Limb (tissue), 2 donors: Measurements from ENCODE around the gene ASIC4.

Experiments used
- DNase-seq, 2 donors: peaks; one replicate each; pipeline ENCODE4 v3.0.0-alpha.2; 2016; ENCODE audit errors: extremely low spot score in 2 of 2

Gene ASIC4

DNA sequence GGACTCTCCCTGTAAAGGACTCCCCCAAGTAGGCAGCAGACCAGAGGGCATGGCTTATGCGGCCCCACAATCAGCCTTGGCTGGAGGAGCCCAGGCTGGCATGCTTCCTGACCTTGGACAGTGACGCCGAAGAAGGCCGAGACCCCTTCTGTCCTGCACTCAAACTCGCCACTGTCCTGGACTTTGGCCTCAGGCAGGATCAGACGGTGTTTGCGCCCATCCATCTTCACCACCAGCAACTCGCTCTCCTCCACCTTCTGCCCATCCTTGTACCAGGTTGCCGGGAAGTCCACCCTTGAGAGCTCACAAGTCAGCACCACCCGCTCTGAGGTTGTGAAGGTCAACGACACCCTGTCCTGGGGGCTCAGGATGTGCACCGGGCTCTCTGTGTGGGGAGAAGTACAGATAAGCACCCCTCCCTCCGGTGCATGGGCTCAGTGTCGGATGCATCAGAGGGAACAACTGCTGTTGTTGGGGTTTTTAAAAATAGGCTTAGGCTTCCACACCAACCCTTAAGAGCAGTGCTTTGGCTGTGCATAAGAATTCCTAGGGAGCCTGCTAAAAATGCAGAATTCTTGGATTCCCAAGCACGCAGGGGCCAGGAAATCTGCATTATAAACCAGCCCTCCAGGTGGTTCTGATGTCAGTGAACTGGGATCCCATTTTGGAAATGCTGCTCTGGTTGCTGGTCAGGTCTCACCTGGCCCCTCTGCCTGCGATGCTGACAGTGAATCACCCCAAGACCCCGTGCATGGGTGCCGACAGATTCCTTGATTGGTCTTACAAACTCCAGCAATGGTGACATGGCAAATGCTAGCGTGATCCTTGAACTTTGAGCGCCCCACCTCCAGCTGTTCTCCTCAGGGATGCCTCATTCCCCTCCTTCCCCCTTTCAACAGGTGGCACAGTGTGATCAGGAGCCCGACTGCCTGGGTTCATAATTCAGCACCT lies 51.1 kb downstream of the ASIC4 start:
- DNase-seq, result peak in 1 of 2 donors; percentile 23

DNA sequence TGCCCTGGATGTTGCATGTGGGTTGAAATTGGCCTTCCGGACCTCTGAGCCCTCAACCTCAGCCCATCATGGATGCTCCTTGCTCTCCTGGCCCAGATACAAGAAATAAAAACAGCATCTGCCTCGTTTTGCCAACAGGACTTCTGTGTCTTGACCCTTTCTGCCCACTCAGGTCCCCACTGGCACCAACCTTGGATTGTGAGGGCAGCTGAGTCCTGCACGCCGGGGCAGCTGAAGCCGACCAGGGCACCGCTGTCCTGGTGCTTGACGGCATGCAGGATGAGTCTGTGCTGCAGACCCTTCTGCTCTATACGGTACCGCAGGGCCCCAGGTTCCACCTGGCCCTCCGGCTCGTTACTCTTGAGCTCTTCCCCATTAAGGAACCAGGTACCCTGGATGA lies 52.4 kb downstream of the ASIC4 start:
- DNase-seq, result no peak

GRCh38 chr2:219567131-219567530 lies 52.8 kb downstream of the ASIC4 start:
- DNase-seq, result no peak

- no peak for DNase-seq
Observed at GRCh38 chr2:219567791-219568361, 53.6 kb downstream of the ASIC4 start.

- DNase-seq, result no peak
Observed at GRCh38 chr2:219569041-219569440, 54.8 kb downstream of the ASIC4 start.

DNA sequence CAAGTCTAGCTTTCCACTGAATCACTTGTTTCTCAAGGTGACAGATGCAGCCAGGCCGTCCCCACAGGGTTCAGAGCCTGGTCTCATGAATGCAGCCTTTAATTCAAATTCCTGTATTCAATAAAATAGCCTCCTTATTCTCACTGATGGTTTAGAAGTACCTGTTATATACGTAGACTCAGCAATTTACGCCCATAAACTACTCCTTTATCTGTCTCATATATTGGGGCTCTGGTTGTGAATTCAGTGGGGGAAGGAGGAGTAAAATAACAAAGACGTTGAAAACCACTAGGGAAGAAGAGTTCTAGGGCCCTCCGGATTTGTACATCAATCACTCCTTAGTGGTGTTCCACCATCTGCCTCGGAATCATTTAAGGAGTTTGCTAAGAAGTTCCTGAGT lies 55.4 kb downstream of the ASIC4 start:
- DNase-seq, result no peak

- peak in 1 of 2 donors; percentile 69 for DNase-seq
Observed at GRCh38 chr2:219570194-219570923, 56.1 kb downstream of the ASIC4 start.

DNA sequence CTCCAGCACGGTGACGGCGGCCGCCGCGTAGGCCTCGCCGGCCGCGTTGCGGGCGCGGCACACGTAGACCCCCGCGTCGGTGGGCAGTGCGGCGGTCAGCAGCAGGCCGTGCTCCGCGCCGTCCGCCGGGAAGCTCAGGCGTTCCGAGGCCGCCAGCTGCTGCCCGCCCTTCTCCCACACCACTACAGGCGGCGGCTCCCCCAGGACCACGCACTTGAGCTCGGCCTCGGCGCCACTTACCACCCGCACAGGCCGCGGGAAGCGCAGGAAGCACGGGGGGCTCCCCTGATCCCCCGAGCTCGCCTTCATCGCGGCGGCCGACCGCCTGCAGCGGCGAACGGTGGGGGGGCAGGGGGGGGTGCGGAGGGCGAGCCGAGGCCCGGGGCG lies 56.6 kb downstream of the ASIC4 start:
- no peak for DNase-seq

- peak; percentile 86 to 88 for DNase-seq
Observed at GRCh38 chr2:219571311-219572236, 57.3 kb downstream of the ASIC4 start, which contains the start of gene OBSL1. Gene OBSL1 (minus strand): TSS chr2:219571539. CDS start chr2:219571232, 307 bp downstream.

DNA sequence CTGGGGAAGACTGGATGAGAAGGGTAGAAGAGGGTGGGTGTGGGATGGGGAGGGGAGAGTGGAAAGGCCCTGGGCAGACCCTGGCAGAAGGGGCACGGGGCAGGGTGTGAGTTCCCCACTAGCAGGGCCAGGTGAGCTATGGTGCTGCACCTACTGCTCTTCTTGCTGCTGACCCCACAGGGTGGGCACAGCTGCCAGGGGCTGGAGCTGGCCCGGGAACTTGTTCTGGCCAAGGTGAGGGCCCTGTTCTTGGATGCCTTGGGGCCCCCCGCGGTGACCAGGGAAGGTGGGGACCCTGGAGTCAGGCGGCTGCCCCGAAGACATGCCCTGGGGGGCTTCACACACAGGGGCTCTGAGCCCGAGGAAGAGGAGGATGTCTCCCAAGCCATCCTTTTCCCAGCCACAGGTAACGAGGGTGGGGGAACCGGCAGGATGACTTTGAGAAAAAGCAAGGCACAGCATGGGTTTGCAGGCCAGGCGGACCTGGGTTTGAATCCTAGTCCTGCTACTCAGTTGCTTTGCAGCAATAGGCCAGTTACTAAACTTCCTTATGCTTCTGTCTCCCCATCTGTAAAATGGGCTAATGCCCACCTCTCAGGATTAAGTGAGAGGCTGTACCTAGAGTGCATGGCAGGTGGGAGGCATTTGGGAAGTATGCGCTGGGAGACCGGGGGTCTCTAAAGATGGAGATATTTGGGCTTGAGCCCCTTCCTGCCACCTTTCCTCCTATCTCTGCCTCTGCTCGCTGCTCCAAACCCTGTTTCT lies 58.1 kb downstream of the ASIC4 start, which contains the start of gene INHA:
INHA (plus strand) TSS at position 74 of the 765 bp plus-strand sequence; CDS start at position 139, 65 bp downstream.
- DNase-seq, result no peak

- DNase-seq, result no peak
Observed at GRCh38 chr2:219573166-219573565, 58.9 kb downstream of the ASIC4 start.

GRCh38 chr2:219574484-219575311 lies 60.4 kb downstream of the ASIC4 start:
- DNase-seq, result peak in 1 of 2 donors; percentile 11

GRCh38 chr2:219575566-219576504 lies 61.6 kb downstream of the ASIC4 start:
- no peak for DNase-seq

GRCh38 chr2:219576505-219577388 lies 62.5 kb downstream of the ASIC4 start:
- DNase-seq, result peak; percentile 64 to 83

- DNase-seq, result no peak
Observed at GRCh38 chr2:219578811-219579613, 64.7 kb downstream of the ASIC4 start.

- DNase-seq, result no peak
Observed at GRCh38 chr2:219581346-219581745, 67.1 kb downstream of the ASIC4 start.
